GM18873 (cell line): Measurements from ENCODE around the gene ZNF565.
"Not testable (repeated sequence)": the region's sequence is repeated elsewhere in the genome, so short reads cannot be mapped to it uniquely, and the experiment has no call there.

Source experiments
- ATAC-seq: cut with Tn5 transposase; IDR thresholded peaks from one replicate; pipeline ENCODE4 v1.9.1; 2021; ENCODE audit warnings: mild to moderate bottlenecking, moderate library complexity, moderate number of reproducible peaks; ENCODE audit not compliant: unreplicated experiment, low FRiP score

Gene ZNF565

DNA sequence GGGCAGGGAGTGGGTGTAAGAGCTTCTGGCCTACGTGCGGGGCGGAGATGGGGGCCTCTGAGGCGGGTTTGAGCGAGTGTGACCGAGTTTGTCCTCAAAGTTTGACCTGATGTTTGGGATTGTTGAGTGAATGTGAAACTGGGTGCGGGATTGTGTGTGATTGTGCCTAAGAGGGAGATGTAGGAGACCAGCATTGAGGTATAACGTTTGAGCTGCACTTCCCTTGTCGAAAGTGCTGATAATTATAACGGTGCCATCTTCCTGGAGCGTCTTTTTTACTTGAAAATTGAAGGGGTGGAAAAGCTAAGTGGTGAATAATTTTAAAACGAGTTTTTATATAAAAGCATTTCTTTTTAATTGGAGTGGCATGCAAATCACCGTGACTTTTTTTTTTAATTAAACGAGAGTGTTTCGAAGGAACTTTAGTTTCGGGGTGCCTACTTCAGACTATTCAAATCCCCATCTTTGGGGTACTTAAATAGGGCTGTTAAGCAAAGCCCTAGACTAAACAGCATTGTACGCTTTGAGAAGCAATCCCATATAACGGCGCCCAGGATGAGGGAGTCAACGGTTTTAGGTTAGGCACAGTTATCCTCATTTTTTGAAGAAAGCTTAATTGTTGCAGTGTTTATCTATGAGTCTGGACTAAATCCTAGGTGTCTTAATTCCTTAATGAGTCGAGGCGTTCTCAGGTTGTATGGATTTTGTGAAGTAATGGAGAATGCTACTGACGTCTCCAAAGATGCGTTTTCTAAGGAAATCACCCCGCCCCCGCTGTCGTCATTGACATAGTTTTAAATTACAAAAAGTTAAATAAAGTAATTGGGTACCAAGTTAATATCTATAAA is 1.0 kb upstream of the ZNF565 start:
- no peak for ATAC-seq

DNA sequence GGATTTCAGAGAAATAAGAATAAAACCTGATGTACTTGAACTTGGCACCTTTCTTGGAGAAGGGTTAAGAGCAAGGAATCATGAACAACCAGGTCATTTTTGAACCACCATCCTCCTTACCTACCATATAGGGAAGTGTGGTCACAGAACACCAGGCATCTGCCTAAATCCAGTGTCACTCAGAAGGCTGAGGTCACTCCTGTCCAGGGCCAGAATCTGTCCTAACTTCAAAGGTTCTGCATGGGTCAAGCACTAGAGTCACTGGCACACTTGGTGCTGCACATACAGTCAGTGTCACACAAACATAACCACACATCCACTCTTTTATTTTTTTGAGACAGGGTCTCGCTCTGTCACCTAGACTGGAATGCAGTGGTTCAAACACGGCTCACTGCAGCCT is 1.6 kb downstream of the ZNF565 start:
- ATAC-seq = no peak

DNA sequence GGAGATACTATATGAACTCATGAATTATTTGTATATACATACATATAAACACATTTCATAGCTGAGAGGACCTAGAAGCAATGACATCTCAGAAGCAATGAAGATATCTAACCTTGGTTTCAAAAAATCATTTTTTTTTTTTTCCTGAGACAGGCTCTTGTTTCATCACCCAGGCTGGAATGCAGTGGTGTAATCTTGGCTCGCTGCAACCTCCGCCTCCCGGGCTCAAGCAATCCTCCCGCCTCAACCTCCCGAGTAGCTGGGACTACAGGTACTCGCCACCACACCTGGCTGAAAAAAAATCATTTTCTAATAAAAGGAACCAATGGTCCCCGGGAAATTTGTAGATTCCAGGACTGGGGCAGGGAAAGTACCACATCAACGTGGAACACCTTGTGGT is 4.0 kb downstream of the ZNF565 start:
- ATAC-seq = no peak

DNA sequence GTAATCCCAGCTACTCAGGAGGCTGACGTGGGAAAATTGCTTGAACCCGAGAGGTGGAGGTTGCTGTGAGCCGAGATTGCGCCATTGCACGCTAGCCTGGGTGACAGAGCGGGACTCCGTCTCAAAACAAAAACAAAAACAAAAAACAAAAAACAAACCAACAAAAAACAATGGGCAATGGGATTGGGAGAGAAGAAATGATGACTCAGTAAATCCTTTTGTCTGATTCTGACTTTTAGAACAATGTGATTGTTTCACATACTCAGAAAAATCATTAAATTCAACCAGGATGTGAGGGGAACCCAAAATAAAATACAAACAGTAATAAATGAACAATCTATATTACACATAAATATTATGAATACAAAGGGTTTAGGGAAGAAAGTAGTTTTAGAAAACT is 5.1 kb downstream of the ZNF565 start:
- ATAC-seq = no peak

DNA sequence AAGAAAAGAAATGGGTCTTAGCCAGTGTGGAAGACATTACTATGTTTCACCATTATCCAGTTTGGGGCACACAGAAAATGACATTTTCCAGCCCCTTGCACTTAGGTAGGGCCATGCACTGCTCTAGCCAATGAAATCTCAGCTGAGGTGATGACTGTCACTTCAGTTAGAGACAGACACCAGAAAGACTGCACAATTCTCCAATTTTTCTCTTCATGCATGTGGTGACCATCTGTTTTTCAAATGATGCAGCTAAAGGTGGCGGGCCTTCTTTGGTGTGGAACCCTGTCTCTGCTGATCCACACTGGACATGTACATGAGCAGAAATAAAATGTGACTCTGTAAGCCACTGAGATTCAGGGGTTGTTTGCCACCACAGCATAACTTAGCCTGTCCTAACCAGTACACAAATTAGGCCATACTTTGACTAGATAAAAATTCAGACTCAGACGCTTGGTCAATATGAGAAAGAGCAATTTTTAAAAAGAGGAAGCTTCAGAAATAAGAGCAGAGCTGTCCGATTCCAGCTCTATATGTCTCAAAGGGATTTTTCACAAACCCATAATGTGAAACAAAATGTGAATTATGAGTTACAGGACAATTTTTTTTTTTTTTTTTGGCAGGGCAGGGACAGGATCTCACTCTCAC is 6.7 kb downstream of the ZNF565 start:
- ATAC-seq = no peak

DNA sequence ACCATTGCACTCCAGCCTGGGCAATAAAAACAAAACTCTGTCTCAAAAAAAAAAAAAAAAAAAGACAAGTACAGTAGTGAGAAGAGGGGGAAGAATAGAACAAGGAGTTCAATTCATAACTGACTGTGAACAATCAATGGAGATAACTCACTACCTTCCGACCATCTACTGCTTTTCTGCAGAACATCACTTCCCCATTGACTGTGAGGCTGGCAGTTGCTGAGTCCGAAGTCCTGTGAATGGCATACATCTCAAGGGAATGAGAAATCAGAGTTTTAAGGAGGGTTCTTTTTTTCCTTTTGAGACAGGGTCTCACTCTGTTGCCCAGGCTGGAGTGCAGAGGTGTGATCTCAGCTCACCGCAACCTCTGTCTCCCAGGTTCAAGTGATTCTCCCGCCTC is 11.2 kb downstream of the ZNF565 start:
- ATAC-seq = no peak

DNA sequence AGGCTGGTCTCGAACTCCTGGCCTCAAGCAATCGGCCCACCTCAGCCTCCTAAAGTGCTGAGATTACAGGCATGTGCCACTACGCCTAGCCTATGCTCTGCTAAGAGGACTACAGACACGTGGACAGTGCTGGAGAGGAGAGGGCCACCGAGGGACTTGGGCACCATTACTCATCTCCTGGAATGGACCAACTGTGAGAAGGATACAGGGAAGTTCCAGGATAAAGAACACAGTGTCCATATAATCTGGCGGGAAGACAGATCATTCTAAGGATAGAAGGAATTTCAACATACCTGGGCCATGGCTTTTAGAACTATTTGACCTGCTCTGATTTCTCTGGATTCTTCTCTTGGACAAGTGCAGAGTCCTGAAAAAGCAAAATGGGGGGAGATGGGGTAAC is 12.8 kb downstream of the ZNF565 start:
- no peak for ATAC-seq

DNA sequence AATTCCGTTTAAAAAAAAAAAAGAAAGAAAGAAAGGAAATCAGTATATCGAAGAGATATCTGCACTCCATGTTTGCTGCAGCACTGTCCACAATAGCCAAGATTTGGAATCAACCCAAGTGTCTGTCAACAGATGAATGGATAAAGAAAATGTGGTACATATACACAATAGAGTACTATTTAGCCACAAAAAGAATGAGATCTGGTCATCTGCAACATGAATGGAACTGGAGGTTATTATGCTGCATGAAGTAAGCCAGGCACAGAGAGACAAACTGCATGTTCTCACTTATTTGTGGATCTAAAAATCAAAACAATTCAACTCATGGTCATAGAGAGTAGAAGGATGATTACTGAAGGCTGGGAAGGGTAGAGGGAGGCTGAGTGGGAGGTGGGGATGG is 16.3 kb downstream of the ZNF565 start:
- no peak for ATAC-seq

DNA sequence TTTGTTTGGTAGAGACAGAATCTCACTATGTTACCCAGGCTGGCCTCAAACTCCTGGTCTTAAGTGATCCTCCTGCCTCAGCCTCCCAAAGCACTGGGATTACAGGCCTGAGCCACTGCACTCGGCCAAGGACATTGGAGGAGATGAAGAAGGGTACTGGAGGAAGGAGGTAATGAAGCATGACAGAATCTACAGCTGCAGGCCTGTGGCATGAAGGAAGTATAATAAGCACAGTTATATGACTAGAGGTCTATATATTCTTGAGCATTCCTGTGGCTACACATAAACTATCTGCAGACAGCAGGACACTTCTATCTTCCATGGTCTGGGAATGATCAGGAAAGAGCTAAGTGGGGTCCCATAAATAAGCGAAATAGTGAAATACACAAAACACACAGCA is 18.2 kb downstream of the ZNF565 start:
- no peak for ATAC-seq

DNA sequence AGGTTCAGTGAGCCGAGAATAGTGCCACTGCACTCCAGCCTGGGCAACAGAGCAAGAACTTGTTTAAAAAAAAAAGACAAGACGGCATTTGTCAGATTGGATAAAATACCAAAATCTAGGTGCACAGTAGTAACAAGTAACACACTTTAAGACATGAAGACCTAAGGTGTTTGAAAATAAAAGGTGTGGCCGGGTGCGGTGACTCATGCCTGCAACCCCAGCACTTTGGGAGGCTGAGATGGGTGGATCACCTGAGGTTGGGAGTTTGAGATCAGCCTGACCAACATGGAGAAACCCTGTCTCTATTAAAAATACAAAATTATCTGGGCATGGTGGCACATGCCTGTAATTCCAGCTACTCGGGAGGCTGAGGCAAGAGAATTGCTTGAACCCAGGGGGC is 27.7 kb downstream of the ZNF565 start:
- ATAC-seq = not testable (repeated sequence)

DNA sequence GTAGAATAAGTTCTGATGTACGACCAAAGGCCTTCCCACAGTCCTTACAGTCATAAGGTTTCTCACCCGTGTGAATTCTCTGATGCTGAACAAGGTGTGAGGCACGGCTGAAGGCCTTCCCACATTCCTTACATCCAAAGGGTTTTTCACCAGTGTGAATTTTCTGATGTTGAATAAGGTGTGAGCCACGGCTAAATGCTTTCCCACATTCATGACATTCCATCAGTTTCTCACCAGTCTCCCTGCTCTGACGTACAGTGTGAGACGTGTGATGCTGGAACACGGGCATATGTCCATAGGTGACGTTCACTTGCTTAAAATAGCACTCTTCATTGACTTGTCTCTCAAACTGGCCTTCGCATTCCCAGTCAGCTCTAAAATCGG is 31.2 kb downstream of the ZNF565 start:
- ATAC-seq = no peak

DNA sequence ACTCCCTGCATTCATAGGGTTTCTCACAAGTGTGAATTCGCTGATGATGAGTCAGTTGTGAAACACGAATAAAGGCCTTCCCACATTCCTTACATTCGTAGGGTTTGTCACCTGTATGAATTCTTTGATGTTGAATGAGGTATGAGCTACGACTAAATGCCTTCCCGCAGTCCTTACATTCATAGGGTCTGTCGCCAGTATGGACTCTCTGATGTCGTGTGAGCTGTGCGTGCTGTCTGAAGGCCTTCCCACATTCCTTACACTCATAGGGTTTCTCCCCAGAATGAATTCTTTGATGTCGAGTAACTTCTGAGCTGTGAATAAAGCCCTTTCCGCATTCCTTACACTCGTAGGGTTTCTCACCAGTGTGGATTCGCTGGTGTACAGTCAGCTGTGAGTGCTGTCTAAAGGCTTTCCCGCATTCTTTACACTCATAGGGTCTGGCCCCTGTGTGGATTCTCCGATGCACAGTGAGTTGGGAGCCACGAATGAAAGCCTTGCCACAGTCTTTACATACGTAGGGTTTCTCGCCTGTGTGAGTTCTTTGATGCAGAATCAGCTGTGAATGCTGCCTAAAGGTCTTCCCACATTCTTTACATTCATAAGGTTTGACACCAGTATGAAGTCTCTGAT is 31.7 kb downstream of the ZNF565 start:
- no peak for ATAC-seq

DNA sequence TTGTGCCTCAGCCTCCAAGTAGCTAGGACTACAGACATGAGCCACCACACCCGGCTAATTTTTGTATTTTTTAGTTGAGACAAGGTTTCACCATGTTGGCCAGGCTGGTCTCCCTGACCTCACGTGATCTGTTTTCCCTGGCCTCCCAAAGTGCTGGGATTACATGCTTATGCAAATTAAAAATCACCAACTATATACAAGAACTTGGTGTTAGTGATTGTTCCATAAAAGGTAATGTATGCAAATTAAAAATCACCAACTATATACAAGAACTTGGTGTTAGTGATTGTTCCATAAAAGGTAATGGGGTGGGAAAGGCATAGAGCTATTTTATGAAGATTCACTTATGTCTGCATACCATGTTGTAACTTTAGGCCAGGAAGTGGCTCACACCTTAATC is 35.4 kb downstream of the ZNF565 start:
- not testable (repeated sequence) for ATAC-seq

DNA sequence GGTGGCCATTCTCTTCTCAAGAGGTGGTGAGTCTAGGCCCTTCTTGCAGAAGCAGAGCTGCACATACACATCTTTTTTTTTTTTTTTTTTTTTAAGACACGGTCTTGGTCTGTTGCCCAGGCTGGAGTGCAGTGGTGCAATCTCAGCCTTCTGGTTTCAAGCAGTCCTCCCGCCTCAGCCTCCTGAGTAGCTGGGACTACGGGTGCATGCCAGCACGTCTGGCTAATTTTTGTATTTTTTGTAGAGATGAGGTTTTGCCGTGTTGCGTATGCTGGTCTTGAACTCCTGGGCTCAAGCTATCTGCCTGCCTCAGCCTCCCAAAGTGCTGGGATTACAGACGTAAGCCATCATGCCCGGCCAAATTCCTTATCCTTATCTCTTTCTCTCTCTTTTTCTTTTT is 40.6 kb downstream of the ZNF565 start:
- not testable (repeated sequence) for ATAC-seq

DNA sequence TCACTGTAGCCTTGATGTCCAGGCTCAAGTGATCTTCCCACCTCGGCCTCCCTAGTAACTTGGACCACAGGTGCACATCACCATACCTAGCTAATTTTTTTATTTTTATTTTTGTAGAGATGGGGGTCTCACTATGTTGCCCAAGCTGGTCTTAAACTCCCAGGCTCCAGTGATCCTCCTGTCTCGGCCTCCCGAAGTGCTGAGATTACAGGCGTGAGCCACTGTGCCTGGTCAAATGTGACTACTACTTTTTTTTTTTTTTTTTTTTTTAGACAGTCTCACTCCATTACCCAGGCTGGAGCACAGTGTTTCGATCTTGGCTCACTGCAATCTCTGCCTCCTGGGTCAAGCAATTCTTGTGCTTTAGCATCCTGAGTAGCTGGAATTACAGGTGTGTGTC is 41.6 kb downstream of the ZNF565 start:
- no peak for ATAC-seq

DNA sequence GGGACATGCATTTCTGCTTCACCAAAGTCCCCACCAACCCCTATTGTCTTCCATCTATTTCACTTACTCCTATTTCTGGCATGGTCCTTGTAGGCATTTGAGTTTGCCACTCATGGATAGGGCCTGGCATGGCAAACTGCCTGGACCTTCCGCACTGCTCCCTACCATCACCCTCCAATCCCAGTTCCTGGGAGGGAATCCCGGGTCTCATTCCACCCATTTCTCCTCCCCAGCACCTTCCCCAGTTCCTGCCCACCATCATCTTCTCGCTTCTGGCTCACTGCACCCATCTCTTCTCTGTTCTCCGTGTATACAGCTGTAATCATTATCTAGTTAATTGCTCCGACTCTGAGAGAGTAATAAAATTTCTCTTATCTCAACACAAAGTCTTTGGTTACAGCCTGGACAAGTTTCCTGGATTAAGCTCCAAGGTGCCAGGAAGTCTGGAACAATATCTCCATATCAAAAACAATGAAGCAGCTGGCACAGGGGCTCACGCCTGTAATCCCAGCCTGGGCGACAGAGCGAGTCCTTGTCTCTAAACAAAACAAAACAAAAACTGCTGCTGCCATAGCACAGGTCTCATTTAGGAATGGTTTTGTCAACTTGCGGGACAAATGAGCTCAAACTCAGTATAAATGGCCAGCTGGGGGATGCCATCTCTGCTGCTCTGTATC is 45.2 kb downstream of the ZNF565 start:
- ATAC-seq = no peak

DNA sequence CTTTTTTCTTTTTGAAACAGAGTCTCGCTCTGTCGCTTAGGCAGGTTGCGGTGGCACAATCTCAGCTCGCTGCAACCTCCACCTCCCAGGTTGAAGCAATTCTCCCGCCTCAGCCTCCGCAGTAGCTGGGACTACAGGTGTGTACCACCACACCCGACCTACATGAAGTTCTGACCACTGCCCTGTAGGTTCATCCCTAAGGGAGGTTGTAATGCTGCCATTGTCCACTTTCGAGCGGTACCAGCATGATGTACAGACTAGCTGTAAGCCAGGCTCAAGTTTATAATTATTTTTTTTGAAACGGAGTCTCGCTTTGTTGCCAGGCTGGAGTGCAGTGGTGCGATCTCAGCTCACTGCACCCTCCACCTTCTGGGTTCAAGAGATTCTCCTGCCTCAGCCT is 50.7 kb downstream of the ZNF565 start:
- no peak for ATAC-seq

DNA sequence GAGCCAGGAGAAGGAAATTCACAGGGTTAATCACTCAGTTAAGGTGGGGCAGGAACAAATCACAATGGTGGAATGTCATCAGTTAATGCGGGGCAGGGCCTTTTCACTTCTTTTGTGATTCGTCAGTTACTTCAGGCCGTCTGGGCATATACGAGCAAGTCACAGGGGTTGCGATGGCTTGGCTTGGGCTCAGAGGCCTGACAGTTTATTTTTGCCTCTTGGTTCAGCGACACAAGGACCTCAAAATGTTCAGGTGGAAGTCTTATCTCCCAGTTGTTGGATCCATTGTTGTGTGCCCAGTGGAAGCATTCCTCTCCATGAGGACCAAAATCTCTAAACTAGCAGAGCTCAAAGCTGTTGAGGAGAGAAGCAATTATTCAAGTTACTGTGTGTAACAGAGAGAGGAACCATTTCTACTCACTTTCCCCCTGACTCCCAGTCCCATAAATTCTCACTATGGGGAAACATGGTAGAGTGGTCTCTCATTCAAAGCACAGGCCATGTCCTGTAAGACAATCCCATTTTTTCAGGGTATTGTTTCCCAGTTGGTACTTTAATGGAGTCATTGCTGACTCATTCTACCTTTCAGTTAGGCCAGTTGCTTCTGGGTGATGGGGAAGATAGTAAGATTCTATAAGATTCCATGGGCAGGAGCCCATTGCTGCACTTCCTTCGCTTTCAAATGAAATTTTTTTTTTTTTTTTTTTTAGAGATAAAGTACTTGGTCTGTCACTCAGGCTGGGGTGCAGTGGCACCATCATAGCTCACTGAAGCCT is 53.5 kb downstream of the ZNF565 start:
- ATAC-seq = no peak

DNA sequence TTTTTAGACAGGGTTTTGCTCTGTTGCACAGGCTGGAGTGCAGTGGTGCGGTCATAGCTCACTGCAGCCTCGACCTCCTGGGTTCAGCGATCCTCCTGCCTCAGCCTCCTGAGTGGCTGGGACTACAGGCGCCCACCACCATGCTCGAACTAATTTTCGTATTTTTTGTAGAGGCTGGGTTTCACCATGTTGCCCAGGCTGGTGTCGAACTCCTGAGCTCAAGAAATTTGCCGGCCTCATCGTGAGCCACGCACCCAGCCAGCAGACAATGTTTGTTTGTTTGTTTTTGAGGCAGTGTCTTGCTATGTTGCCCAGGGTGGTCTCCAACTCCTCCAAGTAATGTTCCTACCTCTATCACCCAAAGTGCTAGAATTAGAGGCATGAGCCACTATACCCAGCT is 61.3 kb downstream of the ZNF565 start:
- ATAC-seq = no peak

DNA sequence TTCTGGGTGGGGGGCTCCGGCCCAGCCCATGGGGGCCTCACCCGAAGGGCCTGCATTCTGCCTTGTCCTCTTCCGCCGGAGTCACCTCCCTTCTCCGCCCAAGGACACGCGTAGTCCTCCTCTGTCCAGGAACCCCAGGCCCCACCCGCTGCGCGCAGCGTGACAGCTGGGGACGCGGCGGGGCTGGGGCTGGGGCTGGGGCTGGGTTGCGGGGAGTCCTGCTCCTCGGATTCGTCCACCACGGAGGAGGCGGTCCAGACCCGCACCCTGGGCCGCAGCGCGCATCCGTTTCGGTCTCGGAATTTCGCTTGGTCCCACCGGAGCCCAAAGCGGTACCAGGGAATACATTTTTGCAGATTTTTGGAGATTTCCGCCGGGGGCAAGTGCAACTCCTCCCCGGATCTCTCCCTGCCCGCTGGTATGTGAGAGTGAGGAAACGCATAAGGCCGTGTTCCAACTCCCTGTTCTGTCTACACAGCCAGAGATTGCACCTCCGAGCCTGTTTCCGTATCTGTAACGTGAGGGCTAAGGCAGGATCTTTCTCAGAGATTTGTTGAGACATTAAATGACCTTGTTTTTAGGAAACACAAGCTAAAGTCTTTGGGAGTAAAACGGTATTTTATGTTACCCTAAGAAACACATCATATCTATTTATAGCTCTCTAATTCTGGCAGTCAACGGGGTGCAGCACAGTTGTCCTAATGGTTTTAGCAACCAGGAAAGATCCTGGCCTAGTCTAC is 61.9 kb downstream of the ZNF565 start, which contains the start of gene COX7A1:
Gene COX7A1, minus strand, starts transcription at position 96 of the 740 bp plus-strand sequence. Its CDS starts 40 bp downstream, at position 56.
- ATAC-seq = no peak
